K562 treated with DMSO at 1 percent for 4 hours (cell line): ENCODE results near the gene XAGE3. TPM values are rescaled to one million over a fixed set of nuclear protein-coding genes. Genes with fewer than 3 reads are reported as not detected.

Source experiments
- total RNA-seq: library from RNA; unstranded; fragments of 300-600 nt; gene quantifications from 2 replicates; pipeline ENCODE4 v1.2.3, GENCODE V29; 2022; ENCODE audit not compliant: insufficient read depth

Gene XAGE3
- total RNA-seq: not detected in 2 replicates

GRCh38 chrX:52867610-52868348 is at the start of gene XAGE3:
XAGE3 (minus strand) TSS chrX:52868083; CDS start chrX:52867133, 950 bp downstream.

GRCh38 chrX:52896855-52897709 is 29.2 kb upstream of the XAGE3 start, which contains the start of gene FAM156B:
FAM156B (plus strand) TSS chrX:52897330; CDS start chrX:52907226, 9,896 bp downstream.

Other genes with a start within 250 kb of the XAGE3 start
- gene SSX7, start 213.2 kb downstream of the XAGE3 start, total RNA-seq: not detected in 2 replicates
- gene SSX2, start 160.9 kb downstream of the XAGE3 start, total RNA-seq: 19.0 and 59.0 TPM in 2 replicates
- gene SSX2B, start 116.8 kb downstream of the XAGE3 start, total RNA-seq: 82.9 and 116 TPM in 2 replicates
- not detected in 2 replicates for gene SPANXN5, start 70.7 kb downstream of the XAGE3 start, total RNA-seq
- gene XAGE5, start 56.8 kb downstream of the XAGE3 start, total RNA-seq: not detected in 2 replicates
- gene FAM156B, start 29.2 kb upstream of the XAGE3 start, total RNA-seq: 8.6 and 12.1 TPM in 2 replicates
- gene FAM156A, start 90.4 kb upstream of the XAGE3 start, total RNA-seq: 2.9 and 11.4 TPM in 2 replicates
- not detected in 2 replicates for gene GPR173, start 180.7 kb upstream of the XAGE3 start, total RNA-seq
- 13.1 and 14.7 TPM in 2 replicates for gene TSPYL2, start 214.3 kb upstream of the XAGE3 start, total RNA-seq
- gene KANTR, start 226.1 kb upstream of the XAGE3 start, total RNA-seq: 0.71 and 1.9 TPM in 2 replicates